HG03064 (cell line): ENCODE results near the gene IL3.

Experiments used
- ATAC-seq: cut with Tn5 transposase; IDR thresholded peaks from one replicate; pipeline ENCODE4 v1.9.1; 2021; ENCODE audit warnings: low read depth; ENCODE audit not compliant: unreplicated experiment

Gene IL3

DNA sequence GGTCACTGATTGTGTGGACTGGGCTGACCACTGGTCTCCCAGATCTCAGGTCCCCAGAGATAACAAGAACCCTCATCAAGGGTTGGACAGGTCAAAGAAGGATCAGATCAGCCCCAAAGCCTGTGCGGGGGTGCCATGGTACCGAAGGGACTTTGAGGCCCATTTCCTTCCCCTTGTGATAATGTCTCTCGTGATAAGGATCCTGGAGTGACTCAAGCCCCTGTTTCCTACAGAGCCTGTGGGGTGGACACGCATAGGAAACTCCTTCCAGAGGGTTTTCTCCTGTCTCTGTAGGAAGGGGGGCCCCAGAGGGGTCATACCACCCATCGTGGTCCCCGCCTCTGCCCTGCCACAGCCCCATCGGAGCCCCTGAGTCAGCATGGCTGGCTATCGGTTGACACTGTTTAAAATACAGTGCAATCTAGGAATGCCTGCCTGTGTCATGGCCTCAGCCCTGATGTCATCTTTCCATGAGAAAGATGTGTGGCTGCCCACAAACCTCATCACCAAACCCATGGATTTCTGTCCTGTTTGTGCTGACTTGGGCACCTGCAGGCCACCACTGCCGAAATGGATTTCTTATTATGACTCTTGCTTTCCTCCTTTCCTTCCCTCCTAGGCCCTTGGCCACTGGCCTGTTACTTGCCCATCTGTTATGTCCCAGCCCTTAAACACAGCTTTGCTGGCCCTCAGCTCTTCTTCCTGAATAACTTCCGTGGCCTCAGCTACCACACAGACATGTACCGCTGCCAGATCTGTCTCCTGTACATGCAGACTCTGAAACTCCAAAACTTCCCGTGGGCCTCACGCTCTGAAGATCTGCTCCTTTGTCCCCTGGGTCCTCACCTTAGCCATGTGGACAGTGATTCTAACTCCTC, 10.2 kb downstream of the IL3 start:
- ATAC-seq = no peak

GRCh38 chr5:132071338-132071707, 10.9 kb downstream of the IL3 start:
- no peak for ATAC-seq

DNA sequence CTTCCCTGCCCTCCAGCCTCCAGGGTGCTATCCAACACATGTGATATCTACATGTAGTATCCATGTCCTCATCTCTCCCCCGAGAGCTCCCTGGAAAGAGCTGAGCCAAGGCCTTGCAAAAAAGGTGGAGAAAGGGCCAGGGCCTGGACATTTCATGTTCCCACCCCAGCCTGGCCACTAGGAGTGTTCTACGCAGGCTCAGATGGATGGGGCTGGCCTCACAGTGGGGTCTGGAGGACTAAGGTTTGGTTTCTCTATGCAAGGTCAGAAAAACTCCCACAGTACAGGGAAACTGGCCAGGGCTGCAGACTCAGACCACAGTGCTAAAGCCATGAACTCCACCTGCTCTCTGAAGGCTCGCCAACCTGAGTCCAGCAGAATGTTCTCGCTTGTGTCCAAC, 11.6 kb downstream of the IL3 start:
- ATAC-seq = no peak

- ATAC-seq = no peak
Measured at GRCh38 chr5:132072528-132072927, 12.1 kb downstream of the IL3 start.

DNA sequence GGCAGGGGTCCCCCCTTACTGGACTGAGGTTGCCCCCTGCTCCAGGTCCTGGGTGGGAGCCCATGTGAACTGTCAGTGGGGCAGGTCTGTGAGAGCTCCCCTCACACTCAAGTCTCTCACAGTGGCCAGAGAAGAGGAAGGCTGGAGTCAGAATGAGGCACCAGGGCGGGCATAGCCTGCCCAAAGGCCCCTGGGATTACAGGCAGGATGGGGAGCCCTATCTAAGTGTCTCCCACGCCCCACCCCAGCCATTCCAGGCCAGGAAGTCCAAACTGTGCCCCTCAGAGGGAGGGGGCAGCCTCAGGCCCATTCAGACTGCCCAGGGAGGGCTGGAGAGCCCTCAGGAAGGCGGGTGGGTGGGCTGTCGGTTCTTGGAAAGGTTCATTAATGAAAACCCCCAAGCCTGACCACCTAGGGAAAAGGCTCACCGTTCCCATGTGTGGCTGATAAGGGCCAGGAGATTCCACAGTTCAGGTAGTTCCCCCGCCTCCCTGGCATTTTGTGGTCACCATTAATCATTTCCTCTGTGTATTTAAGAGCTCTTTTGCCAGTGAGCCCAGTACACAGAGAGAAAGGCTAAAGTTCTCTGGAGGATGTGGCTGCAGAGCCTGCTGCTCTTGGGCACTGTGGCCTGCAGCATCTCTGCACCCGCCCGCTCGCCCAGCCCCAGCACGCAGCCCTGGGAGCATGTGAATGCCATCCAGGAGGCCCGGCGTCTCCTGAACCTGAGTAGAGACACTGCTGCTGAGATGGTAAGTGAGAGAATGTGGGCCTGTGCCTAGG, 13.0 kb downstream of the IL3 start, which contains the start of gene CSF2:
Gene CSF2 (plus strand): TSS at position 559 of the 783 bp plus-strand sequence. CDS start 35 bp downstream, at position 594.
- no peak for ATAC-seq

DNA sequence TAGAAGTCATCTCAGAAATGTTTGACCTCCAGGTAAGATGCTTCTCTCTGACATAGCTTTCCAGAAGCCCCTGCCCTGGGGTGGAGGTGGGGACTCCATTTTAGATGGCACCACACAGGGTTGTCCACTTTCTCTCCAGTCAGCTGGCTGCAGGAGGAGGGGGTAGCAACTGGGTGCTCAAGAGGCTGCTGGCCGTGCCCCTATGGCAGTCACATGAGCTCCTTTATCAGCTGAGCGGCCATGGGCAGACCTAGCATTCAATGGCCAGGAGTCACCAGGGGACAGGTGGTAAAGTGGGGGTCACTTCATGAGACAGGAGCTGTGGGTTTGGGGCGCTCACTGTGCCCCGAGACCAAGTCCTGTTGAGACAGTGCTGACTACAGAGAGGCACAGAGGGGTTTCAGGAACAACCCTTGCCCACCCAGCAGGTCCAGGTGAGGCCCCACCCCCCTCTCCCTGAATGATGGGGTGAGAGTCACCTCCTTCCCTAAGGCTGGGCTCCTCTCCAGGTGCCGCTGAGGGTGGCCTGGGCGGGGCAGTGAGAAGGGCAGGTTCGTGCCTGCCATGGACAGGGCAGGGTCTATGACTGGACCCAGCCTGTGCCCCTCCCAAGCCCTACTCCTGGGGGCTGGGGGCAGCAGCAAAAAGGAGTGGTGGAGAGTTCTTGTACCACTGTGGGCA, 13.8 kb downstream of the IL3 start:
- ATAC-seq = no peak

DNA sequence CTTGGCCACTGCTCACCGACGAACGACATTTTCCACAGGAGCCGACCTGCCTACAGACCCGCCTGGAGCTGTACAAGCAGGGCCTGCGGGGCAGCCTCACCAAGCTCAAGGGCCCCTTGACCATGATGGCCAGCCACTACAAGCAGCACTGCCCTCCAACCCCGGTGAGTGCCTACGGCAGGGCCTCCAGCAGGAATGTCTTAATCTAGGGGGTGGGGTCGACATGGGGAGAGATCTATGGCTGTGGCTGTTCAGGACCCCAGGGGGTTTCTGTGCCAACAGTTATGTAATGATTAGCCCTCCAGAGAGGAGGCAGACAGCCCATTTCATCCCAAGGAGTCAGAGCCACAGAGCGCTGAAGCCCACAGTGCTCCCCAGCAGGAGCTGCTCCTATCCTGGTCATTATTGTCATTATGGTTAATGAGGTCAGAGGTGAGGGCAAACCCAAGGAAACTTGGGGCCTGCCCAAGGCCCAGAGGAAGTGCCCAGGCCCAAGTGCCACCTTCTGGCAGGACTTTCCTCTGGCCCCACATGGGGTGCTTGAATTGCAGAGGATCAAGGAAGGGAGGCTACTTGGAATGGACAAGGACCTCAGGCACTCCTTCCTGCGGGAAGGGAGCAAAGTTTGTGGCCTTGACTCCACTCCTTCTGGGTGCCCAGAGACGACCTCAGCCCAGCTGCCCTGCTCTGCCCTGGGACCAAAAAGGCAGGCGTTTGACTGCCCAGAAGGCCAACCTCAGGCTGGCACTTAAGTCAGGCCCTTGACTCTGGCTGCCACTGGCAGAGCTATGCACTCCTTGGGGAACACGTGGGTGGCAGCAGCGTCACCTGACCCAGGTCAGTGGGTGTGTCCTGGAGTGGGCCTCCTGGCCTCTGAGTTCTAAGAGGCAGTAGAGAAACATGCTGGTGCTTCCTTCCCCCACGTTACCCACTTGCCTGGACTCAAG, 14.6 kb downstream of the IL3 start:
- no peak for ATAC-seq

GRCh38 chr5:132075719-132076077, 15.2 kb downstream of the IL3 start:
- ATAC-seq = no peak

DNA sequence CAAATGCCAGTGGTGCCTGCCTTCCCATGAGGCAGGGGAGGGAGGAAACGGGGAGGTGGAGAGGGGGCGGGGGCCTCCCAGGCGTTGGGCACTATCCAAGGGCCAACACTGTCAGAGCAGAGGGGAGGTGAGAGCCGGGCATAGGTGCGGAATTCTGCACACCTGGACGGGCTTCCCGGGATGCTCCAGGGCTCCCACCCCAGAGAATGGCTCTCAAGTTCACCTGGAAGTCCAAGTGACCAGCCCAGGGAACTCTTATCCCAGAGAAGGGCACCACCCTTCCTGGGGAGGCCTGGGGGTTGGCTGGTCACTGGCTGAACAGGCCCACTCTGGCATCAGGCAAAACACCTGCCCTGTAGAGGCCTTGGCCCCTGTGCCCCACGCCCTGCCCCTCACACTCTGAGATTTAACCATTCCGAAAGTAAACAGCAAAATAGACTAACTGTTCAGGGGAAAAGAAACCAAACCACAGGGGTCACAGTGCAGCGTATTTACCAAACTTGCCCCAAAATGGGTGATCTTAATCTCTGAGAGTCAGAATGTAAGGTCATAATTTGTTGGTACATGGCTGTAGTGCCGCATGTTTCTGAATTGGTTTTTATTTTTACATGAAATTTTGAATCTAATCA, 15.9 kb downstream of the IL3 start:
- no peak for ATAC-seq

GRCh38 chr5:132076983-132077382, 16.5 kb downstream of the IL3 start:
- no peak for ATAC-seq

DNA sequence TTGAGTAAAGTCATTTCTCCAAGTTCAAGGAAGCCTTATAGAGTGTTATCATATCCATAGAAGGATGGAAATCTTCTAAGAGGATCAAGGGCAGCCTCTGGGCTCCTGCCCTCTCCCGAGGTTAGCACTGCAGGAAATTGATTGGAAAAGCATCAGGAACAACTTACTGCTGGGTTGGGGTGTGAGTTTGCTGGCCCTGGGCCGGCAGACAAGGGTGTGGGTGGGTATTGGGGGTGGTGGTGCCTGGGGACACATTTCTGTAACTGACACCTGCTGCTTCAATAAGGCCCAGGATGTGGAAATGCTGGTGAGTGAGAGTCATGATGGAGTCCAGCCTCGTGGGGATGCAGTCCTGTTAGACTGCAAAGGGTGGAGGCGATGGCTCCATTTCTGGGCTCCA, 18.6 kb downstream of the IL3 start:
- no peak for ATAC-seq

- ATAC-seq = no peak
Measured at GRCh38 chr5:132079619-132080018, 19.2 kb downstream of the IL3 start.

DNA sequence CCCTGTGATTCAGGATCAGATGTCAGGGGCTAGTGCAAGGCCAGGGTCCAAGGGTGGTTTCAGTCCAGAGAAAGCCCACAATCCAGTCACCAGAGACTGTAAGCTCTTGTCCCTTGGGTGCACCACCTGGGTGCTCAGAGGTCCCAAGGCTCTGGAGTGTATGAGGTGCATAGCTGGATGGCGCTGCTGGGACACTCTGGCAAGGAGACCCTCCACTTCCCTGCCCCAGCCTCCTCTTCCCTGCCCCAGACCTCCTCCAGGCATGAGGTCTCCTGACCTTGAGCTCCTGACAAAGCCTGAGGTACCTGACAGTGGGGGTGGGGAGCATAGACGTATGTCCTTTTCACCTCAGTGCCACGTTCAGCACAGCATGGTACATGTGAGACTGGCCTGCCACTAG, 20.1 kb downstream of the IL3 start:
- ATAC-seq = no peak

GRCh38 chr5:132081458-132081857, 21.0 kb downstream of the IL3 start:
- ATAC-seq = no peak

- no peak for ATAC-seq
Measured at GRCh38 chr5:132082329-132083023, 22.0 kb downstream of the IL3 start.

DNA sequence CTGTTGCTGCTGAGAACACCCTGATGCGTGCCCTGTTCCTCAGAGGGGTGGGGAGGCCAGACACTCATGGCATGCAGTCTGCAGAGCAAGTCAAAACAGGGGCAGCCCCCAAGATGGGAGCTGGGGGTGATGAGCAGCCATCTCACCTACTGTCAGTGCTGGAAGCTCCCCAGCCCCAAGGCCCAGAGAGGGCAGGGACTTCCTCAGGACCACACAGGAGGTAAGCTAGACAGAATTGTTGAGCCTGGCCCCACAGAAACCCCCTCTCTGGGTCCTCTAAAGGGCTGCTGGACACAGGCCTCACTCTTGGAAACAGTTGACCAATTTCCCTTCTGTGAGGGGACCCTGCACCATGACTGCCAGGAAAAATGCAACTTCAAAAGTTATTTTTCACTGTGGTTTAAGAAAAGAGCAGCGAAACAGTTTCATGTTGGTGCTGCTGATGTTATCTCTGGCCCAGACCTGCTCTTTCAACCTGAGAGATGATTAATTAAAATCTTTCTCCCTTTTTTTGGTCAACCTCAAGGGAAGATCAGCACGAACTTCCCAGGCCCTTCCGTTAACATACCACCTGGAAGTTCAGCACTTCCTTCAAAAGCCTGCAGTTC, 22.7 kb downstream of the IL3 start:
- ATAC-seq = no peak

DNA sequence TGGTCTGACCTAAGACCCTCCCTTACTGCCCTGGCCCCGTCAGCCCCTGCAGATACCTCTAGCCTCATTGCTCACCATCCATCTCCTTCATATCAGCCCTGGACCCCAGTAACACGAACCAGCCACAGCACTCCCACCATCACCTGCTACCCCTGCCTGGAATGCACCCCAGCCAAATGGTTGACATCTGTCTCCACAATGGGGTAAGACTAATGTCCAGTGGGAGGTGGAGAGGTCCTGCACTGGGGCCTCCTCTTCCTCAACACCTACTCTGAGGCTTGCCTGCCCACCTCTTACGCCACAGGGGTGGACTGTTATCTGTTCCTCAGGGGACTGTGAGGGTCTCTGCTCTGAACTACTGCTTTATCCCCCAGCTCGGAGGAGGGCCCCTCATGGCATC, 25.2 kb downstream of the IL3 start:
- ATAC-seq = no peak

GRCh38 chr5:132086277-132086794, 25.9 kb downstream of the IL3 start:
- ATAC-seq = no peak

DNA sequence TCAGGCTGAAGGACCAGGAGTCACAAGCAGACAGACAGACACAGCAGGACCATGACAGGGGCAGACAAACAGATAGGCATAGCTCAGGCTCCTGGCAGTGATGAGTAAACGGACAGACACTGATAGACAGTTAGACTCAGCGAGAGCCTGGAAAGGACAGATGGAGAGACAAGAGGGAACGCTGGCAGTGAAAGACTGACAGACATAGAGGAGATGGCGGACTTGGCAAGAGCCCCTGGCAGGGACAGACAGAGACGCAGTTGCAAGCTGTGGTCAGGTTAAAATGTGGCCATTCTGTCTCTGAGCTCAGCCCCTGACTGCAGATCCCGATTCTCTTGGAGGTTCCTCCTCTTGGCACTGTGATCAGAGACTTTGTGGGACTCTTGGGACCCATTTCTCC, 26.7 kb downstream of the IL3 start:
- no peak for ATAC-seq
